ENCODE results near the gene THRB.

THRB gene

GRCh38 chr3:24382647-24383046, 112.0 kb downstream of the THRB start:
- TF ChIP-seq POLR2AphosphoS5 (IDR thresholded peaks at IDR 0.05; ENCODE audit: low read depth, low read length) (no peak), SPI1 (IDR thresholded peaks at IDR 0.05; ENCODE audit: low read depth, low read length) (no peak), POU2F2 (IDR thresholded peaks at IDR 0.05; ENCODE audit: low read depth, low read length) (no peak), TAF1 (IDR thresholded peaks at IDR 0.05; ENCODE audit: low read depth, low read length) (no peak), POLR2A (IDR thresholded peaks at IDR 0.05; ENCODE audit: low read depth, low read length) (no peak), PAX5 (IDR thresholded peaks at IDR 0.05; ENCODE audit: insufficient read depth, low read length, severe bottlenecking) (no peak)
- no peak for FAIRE-seq
- no peak for DNase-seq (ENCODE audit: insufficient read length, low spot score)

- FAIRE-seq (no peak), DNase-seq (ENCODE audit: insufficient read length, low spot score) (no peak)
- no peak for TF ChIP-seq SPI1 (IDR thresholded peaks at IDR 0.05; ENCODE audit: low read depth, low read length)
- no peak for TF ChIP-seq TAF1 (IDR thresholded peaks at IDR 0.05; ENCODE audit: low read depth, low read length)
- TF ChIP-seq POLR2AphosphoS5 (IDR thresholded peaks at IDR 0.05; ENCODE audit: low read depth, low read length) = no peak
- TF ChIP-seq POLR2A (IDR thresholded peaks at IDR 0.05; ENCODE audit: low read depth, low read length) = no peak
- TF ChIP-seq PAX5 (IDR thresholded peaks at IDR 0.05; ENCODE audit: insufficient read depth, low read length, severe bottlenecking) = no peak
- TF ChIP-seq POU2F2 (IDR thresholded peaks at IDR 0.05; ENCODE audit: low read depth, low read length) = no peak
Measured at GRCh38 chr3:24379936-24380335, 114.7 kb downstream of the THRB start.

GRCh38 chr3:24378313-24378712, 116.3 kb downstream of the THRB start:
- TF ChIP-seq PAX5 (IDR thresholded peaks at IDR 0.05; ENCODE audit: insufficient read depth, low read length, severe bottlenecking) (no peak), POU2F2 (IDR thresholded peaks at IDR 0.05; ENCODE audit: low read depth, low read length) (no peak), SPI1 (IDR thresholded peaks at IDR 0.05; ENCODE audit: low read depth, low read length) (no peak), TAF1 (IDR thresholded peaks at IDR 0.05; ENCODE audit: low read depth, low read length) (no peak), POLR2A (IDR thresholded peaks at IDR 0.05; ENCODE audit: low read depth, low read length) (no peak), POLR2AphosphoS5 (IDR thresholded peaks at IDR 0.05; ENCODE audit: low read depth, low read length) (no peak)
- FAIRE-seq = no peak
- no peak for DNase-seq (ENCODE audit: insufficient read length, low spot score)

- FAIRE-seq (no peak), DNase-seq (ENCODE audit: insufficient read length, low spot score) (no peak)
- TF ChIP-seq POLR2A (IDR thresholded peaks at IDR 0.05; ENCODE audit: low read depth, low read length) = no peak
- TF ChIP-seq SPI1 (IDR thresholded peaks at IDR 0.05; ENCODE audit: low read depth, low read length) = no peak
- no peak for TF ChIP-seq POU2F2 (IDR thresholded peaks at IDR 0.05; ENCODE audit: low read depth, low read length)
Measured at GRCh38 chr3:24377218-24377993, 117.2 kb downstream of the THRB start.

GRCh38 chr3:24375947-24376384, 118.7 kb downstream of the THRB start:
- TF ChIP-seq SPI1 (IDR thresholded peaks at IDR 0.05; ENCODE audit: low read depth, low read length) (no peak), PAX5 (IDR thresholded peaks at IDR 0.05; ENCODE audit: insufficient read depth, low read length, severe bottlenecking) (no peak), POU2F2 (IDR thresholded peaks at IDR 0.05; ENCODE audit: low read depth, low read length) (no peak), POLR2A (IDR thresholded peaks at IDR 0.05; ENCODE audit: low read depth, low read length) (no peak), TAF1 (IDR thresholded peaks at IDR 0.05; ENCODE audit: low read depth, low read length) (no peak), POLR2AphosphoS5 (IDR thresholded peaks at IDR 0.05; ENCODE audit: low read depth, low read length) (no peak)
- FAIRE-seq = no peak
- DNase-seq (ENCODE audit: insufficient read length, low spot score) = no peak

GRCh38 chr3:24374801-24375200, 119.8 kb downstream of the THRB start:
- no peak for FAIRE-seq
- TF ChIP-seq POU2F2 (IDR thresholded peaks at IDR 0.05; ENCODE audit: low read depth, low read length) (no peak), SPI1 (IDR thresholded peaks at IDR 0.05; ENCODE audit: low read depth, low read length) (no peak)
- no peak for DNase-seq (ENCODE audit: insufficient read length, low spot score)

GRCh38 chr3:24373198-24373959, 121.3 kb downstream of the THRB start:
- no peak for FAIRE-seq
- no peak for DNase-seq (ENCODE audit: insufficient read length, low spot score)
- TF ChIP-seq POLR2A (IDR thresholded peaks at IDR 0.05; ENCODE audit: low read depth, low read length) (no peak), PAX5 (IDR thresholded peaks at IDR 0.05; ENCODE audit: insufficient read depth, low read length, severe bottlenecking) (no peak)

GRCh38 chr3:24372559-24373197, 122.0 kb downstream of the THRB start:
- no peak for FAIRE-seq
- no peak for DNase-seq (ENCODE audit: insufficient read length, low spot score)

GRCh38 chr3:24370352-24371090, 124.1 kb downstream of the THRB start:
- DNase-seq (ENCODE audit: insufficient read length, low spot score) (no peak), FAIRE-seq (no peak)
- no peak for TF ChIP-seq POLR2A (IDR thresholded peaks at IDR 0.05; ENCODE audit: low read depth, low read length)
- TF ChIP-seq SPI1 (IDR thresholded peaks at IDR 0.05; ENCODE audit: low read depth, low read length) = no peak
- no peak for TF ChIP-seq TAF1 (IDR thresholded peaks at IDR 0.05; ENCODE audit: low read depth, low read length)
- no peak for TF ChIP-seq PAX5 (IDR thresholded peaks at IDR 0.05; ENCODE audit: insufficient read depth, low read length, severe bottlenecking)

More at GRCh38 chr3:24372559-24373197, 122.0 kb downstream of the THRB start:
- no peak for TF ChIP-seq POLR2AphosphoS5 (IDR thresholded peaks at IDR 0.05; ENCODE audit: low read depth, low read length)
- TF ChIP-seq TAF1 (IDR thresholded peaks at IDR 0.05; ENCODE audit: low read depth, low read length) = no peak
- no peak for TF ChIP-seq SPI1 (IDR thresholded peaks at IDR 0.05; ENCODE audit: low read depth, low read length)
- no peak for TF ChIP-seq POU2F2 (IDR thresholded peaks at IDR 0.05; ENCODE audit: low read depth, low read length)
- no peak for TF ChIP-seq PAX5 (IDR thresholded peaks at IDR 0.05; ENCODE audit: insufficient read depth, low read length, severe bottlenecking)
- no peak for TF ChIP-seq POLR2A (IDR thresholded peaks at IDR 0.05; ENCODE audit: low read depth, low read length)
